GM21825 (cell line): ENCODE data around the gene ZNF418.
"Not testable (repeated sequence)": the region's sequence is repeated elsewhere in the genome, so short reads cannot be mapped to it uniquely, and the experiment has no call there.

Experiments
- ATAC-seq: cut with Tn5 transposase; IDR thresholded peaks from one replicate; pipeline ENCODE4 v1.9.1; 2021; ENCODE audit warnings: mild to moderate bottlenecking, moderate library complexity; ENCODE audit not compliant: unreplicated experiment

ZNF418 gene

GRCh38 chr19:57890706-57891105 lies 44.5 kb downstream of the ZNF418 start:
- ATAC-seq = not testable (repeated sequence)

GRCh38 chr19:57888560-57889231 lies 46.5 kb downstream of the ZNF418 start, which contains the start of gene ZNF814:
TSS of gene ZNF814 (minus strand) at chr19:57889037. CDS start at chr19:57888802, 235 bp downstream.
- ATAC-seq = peak; percentile 75

- no peak for ATAC-seq
These were observed 47.1 kb downstream of the ZNF418 start for GRCh38 chr19:57888107-57888559.

- ATAC-seq = no peak
These were observed 47.8 kb downstream of the ZNF418 start for GRCh38 chr19:57887195-57887941.

DNA sequence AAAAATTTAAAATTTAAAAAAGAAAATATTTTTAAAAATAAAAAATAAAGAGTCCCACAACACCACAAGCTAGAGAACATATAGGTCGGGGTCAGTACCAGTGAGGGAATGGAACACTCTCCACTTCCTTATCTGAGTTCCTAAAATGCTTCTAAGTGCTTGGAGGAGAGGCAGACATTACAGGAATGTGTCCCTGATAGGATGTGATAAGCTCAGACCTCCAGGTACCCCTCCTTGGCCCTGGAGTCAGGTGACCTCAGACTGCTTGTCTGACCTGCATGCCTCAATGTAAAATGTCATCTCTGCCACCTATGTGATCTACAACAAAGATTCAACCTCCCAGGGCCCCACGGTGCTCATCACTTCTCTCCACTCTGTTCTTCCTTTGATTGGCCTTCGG lies 49.2 kb downstream of the ZNF418 start:
- no peak for ATAC-seq

GRCh38 chr19:57873883-57874799 lies 61.1 kb downstream of the ZNF418 start:
- not testable (repeated sequence) for ATAC-seq

DNA sequence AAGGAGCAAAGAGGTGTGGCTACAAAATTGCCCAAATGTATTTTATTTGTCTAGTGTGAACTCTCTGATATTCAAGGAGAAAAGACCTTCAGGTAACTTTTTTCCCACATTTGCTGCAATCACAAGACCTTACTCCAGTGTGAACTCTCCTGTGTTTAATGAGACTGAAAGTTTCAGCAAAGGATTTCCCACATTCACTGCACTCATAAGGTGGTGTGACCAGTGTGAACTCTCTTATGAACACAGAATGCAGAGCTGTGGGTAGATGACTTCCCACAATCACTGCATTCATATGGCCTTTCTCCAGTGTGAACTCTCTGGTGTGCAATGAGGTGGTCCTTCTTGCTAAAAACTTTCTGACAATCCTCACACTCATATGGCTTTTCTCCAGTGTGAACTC lies 62.8 kb downstream of the ZNF418 start:
- no peak for ATAC-seq
